Raji (cell line): ENCODE results near the gene DHCR7.
A peak's percentile ranks its signal among the peaks of the same experiment; 100 is the strongest.

Experiments
- POLR2A ChIP-seq: IDR thresholded peaks from 2 replicates; pipeline ENCODE4 v1.6.1; 2011; ENCODE audit warnings: low read depth, low read length, control low read depth; ENCODE audit not compliant: insufficient read depth

The DHCR7 gene

DNA sequence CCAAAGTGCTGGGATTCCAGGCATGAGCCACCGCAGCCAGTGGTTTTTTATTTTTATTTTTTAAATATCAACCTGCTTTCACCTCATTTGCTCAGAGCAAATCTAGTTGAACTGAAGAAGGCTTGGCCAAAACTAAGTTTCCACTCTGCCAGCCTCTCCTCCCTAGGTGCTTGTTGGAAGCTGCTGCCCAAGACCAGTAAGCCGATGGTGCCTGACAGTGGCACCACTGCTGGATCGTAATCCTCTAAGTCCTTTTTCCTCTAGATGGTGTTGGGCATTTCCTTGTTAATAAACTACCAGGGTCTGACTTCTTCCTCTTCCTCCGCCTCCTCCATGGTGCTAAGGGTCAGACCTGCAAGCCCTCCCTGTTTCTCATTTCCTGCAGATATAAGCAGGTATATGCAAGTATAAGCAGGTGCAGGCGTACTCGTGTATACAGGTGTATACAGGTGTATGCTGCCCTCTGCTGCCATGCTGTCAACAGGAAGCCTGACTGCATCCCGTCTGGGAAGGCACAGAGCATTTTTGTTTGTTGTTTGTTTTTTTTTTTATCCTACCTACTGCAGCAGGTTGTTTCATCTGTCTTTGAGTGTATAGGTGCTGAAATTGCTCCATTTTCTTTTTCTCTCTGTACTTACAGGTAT is 6.4 kb upstream of the DHCR7 start:
- no peak for TF ChIP-seq POLR2A

DNA sequence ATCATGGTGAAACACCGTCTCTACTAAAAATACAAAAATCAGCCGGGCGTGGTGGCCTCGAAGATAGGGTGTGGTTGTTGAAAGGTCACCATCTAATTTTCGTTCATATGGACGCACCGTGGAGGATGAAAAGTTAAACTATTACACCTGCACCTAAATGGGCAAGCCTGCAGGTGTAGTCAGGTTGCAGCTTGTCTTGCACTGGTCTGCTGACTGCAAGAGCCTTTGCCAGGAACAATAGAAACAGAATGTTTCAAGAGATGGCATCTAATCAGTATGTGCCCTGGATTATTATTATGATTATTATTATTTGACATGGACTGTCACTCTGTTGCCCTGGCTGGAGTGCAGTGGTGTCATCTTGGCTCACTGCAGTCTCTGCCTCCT is 5.7 kb upstream of the DHCR7 start:
- TF ChIP-seq POLR2A: no peak

DNA sequence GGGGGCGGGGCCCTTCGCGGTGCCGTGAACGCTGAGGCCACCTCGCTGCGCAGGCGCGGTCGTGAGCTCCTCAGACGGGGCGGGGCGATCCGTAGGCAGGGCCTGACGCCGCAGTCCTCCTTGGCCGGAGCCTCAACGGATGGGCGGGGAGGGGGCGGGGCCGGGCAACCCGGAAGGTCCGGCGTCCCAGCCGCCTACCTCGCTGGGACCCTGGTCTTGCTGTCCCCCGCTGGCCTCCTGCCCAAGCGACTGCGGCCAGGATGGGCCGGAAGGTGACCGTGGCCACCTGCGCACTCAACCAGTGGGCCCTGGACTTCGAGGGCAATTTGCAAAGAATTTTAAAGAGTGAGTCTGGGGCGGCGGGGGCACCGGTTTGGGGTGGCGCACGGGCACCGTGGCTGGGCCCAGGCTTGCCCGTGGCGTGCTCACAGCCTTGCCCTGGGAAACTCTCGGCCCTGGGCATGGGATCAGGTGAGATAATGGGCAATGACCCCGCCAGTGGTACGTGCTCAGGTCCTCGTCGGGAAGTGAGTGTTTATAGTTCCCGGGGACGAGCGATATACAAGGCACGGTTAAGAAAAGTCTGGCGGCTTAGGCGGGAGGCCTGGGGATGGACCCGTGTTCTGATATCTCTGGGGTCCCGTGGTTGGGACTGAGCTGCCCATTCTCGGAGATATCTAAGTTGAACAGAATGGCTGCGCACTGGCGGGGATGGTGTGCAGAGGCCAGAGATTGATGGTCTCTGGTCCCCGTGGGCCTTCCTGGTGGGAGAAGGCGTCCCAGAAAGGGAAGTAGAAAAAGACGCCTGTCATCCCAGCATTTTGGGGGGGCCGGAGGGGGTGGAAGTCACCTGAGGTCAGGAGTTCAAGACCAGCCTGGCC is 5.1 kb upstream of the DHCR7 start, which contains the start of gene NADSYN1:
Gene NADSYN1, plus strand, starts transcription at position 167 of the 881 bp plus-strand sequence. Its CDS starts 94 bp downstream, at position 261.
- peak; percentile 78 for TF ChIP-seq POLR2A

DNA sequence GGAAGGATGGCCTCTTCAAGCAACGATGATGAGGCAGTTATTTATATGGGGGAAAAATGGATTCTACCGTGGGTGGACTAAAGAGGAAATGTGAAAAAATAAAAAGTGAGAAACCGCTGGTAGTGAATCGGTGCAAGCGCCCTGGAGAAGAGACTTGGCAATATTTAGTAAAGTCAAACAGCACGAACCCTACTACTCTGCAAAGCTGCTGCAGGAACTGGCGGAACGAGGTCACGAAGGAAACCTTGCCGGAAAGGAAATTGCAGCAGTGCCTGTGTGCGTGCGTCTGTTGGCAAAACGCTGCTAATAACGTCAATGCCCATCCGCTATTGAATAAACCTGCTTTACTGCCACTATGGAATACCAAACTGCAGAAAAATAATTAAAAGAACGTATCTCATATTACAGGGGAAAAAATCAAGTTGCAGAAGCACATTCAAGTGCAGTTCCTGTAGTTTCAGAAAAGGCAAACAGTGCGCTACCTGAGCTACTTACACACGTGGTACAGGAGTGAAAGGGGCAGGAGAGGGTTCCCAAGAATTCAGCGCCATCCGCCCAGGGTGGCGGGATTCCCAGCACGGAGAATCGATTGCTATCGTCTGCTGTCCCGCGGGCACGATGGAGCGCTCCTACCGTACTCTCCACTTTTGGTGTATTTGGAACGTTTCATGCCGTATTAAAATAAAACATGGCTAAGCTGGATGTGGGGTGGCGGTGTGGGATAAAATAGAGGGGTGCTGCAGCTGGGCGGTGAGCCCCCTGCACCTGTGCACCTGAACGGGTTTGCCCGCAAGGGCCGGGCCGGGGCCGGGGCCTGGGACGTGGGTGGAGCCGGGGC is 4.2 kb upstream of the DHCR7 start:
- no peak for TF ChIP-seq POLR2A

DNA sequence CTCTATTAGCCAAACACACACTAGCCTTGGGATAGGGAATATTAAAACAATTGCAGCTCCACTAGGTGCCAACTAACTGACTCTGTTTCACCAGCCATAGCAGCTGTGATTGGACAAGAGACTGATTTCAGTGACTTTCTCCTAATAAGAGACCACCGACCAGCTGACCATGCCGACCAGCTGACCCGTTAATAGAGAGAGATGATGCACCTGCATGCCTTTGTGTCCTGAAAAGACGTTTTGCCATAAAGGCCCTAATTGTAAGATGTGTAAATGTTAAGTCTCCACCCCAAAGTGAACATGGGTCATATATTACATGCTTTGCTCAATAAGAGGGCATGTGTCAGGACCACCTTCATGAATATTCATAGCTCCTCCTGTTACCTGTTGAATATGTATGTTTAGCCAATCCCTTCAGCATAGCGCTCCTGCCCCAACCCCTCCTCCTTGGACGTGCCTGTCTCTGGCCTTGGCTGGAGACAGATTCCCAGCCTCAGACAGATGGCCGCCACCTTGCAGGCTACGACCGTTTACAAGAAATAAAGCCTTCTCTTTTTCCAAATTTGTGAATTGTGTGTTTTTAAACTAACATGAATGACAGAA is 3.5 kb upstream of the DHCR7 start:
- no peak for TF ChIP-seq POLR2A

DNA sequence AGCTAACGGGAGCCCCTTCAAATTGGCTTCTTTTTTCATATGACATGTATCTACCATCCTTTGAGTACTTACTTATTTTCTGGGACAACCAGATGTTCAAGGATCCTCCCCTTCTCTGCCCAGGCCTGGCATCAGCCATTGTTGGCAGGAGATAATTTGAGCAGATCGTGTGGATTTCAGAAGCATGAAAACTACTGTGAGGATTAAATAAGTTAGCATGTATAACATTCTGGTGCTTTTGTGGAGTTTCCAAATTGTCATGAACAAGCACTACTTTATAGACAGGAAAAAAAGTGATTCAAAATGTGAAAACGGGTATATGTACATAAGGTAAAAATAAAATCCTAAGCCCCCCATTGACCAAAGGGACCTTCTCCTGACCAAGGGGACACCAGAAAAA is 2.7 kb upstream of the DHCR7 start:
- no peak for TF ChIP-seq POLR2A

DNA sequence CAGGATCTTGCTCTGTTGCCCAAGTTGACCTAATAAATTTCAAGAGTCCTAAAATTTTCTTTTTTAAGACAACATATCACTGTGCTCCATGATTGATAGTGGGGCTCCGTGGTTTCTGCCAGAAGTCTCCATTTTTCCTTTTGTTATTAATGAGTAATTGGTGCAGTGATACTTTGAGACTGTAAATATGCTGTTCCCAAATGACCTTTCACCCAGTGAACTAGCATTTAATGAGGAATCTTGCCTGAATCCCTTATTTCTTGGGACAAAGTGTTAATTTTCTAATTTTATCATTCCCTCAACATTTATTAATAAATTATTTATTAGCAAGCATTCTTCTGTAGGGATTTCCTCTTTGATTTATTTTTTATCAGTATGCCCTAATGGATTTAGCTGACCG is 2.3 kb upstream of the DHCR7 start:
- TF ChIP-seq POLR2A: no peak

DNA sequence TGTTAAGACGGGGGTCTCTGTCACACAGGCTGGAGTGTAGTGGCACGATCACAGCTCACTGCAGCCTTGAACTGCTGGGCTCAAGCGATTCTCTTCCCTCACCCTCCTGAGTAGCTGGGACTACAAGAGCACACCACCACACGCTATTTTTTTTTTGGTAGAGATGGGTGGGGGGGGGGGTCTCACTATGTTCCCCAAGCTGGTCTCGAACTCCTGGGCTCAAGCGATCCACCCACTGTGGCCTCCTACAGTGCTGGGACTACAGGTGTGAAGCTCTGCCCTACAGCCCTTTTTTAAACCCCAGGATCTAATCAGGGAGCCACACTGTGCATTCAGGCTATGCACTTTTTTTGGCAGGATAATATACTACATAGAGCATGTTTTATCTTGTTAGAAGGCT is 1.4 kb upstream of the DHCR7 start:
- no peak for TF ChIP-seq POLR2A

DNA sequence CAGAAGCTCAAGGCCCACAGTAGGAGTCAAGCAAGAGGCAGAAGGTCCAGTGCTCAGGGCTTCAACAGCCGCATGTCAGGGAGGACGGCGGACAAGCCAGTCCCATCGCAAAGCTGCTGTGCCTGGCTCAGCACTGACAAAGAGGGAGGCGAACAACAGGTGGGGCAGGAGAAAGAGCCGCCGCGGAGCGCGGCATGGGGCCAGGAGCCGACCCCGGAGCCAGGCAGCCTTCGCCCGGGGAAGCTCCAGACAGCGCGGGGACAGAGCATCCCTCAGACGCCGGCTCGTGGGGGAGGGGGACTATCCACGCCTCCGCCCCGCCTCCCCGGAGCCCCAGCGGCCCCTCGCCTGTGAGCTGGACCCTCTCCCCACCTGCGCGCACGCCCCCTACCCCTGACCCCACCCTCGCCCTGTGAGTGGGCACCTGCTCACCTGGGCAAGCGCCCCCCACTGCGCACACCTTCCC is 369 bp downstream of the DHCR7 start:
- TF ChIP-seq POLR2A: no peak

DNA sequence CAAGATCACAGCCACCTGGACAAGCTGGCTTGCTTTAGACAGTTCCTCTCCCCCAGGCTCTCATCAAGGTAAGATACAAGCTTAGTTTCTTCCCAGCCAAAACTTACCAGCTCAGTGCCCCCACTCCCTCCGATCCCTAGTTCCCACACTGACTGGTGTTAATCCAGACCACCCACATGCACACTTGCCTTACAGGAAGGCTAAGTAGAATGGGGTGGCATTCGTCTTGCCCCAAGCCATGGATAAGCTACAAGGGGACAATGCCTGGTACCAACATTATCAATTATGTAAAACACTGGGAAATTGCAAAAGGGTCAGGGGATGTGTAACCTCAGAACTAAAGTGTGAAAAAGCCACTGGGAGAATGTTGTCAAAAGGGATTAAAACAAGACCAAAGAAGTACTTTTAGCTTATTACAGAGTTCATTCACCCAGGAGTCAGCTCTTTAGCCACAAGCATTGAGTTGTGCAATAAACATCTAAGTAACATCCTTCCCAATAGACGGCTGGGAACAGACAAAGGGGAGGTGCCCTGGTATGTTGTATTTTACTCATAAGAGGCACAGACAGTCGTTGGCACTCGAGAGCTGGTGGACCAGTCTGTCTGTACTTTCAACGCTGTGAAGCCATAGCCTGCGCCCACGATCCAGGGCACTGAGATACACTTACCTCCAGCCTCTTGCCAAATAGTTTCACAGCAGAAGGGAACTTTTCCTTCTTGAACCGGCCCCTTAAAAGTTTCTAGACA is 1.1 kb downstream of the DHCR7 start:
- TF ChIP-seq POLR2A: no peak

DNA sequence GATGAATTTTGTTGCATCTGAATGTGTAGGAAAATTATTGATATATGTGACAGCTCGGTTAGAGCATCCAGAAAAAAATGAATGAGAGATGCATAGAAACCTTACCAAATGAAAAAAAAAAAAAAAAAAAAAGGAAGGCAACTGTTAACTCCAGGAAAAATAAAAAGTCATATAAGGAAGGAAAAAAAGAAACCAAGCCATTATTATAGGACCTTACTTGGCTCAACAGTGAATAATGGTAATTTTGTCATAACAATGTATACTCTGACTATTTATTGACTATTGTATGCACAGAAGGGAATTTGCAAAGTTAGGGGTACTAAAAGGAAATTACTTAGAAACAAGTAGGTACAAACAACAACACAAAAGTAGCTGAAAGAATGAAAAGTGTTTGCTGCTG is 2.0 kb downstream of the DHCR7 start:
- no peak for TF ChIP-seq POLR2A

DNA sequence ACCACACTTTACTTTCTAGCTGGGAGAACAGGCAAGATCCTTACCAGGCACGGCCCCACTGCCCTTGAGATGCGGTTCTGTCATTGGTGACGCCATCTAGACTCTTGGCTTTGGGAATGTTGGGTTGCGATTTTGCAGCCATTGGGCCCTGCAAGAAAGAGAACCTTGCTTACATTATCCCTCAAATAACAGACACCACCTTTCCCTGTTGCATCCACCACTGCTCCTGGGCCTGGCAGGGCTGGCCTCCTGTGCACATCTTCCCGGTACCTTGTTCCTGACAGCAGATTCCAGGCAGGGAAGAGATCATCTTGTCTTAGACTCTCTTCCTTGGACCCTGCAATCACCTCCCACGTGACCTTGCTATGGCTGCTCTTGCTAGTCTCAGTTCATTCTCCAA is 3.4 kb downstream of the DHCR7 start:
- TF ChIP-seq POLR2A: no peak

DNA sequence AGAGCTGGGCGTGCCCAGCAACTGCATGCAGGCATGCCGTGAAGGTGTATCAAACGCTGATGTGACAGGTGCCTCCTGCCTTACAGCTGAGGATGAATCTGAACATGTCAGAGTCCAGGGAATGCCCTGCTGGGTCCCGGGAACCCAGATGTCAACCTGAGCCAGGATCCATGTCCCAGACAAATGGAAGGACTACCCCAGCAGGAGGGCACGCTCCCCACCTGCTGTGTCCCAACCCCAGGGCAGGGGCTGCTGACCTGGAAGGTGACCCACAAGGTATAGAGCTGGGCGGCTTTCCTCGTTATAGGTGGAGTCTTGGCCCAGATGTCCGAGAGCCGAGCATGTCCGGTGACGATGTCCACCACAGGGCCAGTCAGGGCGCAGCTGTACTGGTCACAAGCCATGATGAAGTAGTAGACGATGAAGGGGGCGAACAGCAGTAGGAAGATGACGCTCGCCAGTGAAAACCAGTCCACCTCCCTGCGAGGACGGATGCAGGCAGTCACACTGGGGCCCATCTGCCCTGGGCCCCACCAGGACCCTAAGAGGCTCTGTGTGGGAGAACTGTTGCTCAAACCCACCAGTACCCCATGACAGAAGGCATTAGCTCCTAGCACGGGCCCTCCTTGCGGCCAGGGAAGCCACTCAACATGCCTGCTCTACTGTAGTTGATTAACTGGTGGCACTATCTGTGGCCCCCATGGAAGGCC is 4.3 kb downstream of the DHCR7 start:
- TF ChIP-seq POLR2A: no peak

DNA sequence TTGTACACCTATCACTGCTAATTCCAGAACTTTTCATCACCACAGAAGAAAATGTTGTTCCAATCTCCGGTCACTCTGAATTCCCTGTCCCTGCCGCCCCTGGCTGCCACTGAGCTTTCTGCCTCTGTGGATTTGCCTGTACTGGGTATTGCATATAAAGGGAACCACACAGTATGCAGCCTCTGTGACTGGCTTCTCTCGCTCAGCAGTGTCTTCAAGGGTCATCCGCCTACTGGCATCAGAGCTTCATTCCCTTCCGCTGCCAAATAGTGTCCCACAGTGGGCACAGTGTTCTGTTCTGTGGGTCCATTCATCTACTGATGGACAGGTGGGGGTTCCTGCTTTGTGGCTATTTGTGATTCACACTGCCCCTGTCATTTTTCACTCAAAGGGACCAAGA is 5.3 kb downstream of the DHCR7 start:
- no peak for TF ChIP-seq POLR2A
